Nephron progenitor cell (in vitro differentiated cells): Measurements from ENCODE around the gene CNTNAP5.

Experiments used
- DNase-seq: peaks from one replicate; pipeline ENCODE4 v3.0.0; 2021
- H3K27ac Mint-ChIP-seq: 2 replicates; pipeline ENCODE4 v1.8.0; 2021; ENCODE audit warnings: mild to moderate bottlenecking, moderate library complexity, mixed read lengths
- H3K27me3 Mint-ChIP-seq: 2 replicates; pipeline ENCODE4 v1.8.0; 2021; ENCODE audit warnings: mild to moderate bottlenecking, low read depth, mixed read lengths; ENCODE audit not compliant: poor library complexity
- H3K36me3 Mint-ChIP-seq: 2 replicates; pipeline ENCODE4 v1.8.0; 2021; ENCODE audit warnings: low read depth, mixed read lengths
- H3K4me1 Mint-ChIP-seq: 2 replicates; pipeline ENCODE4 v1.8.0; 2021; ENCODE audit warnings: mixed read lengths
- H3K4me3 Mint-ChIP-seq: 2 replicates; pipeline ENCODE4 v1.8.0; 2021; ENCODE audit warnings: mild to moderate bottlenecking, moderate library complexity, mixed read lengths
- H3K9me3 Mint-ChIP-seq: 2 replicates; pipeline ENCODE4 v1.8.0; 2021; ENCODE audit warnings: mild to moderate bottlenecking, moderate library complexity, mixed read lengths
- CTCF ChIP-seq: fragments of 200-600 bp; sonication (generic); IDR thresholded peaks from 2 replicates; pipeline ENCODE4 v1.5.0; 2021; ENCODE audit warnings: antibody characterized with exemption

The CNTNAP5 gene

GRCh38 chr2:124478761-124479160, 453.7 kb downstream of the CNTNAP5 start:
- H3K27ac Mint-ChIP-seq, result no peak overlapping the region
- DNase-seq, result no peak
- H3K27me3 Mint-ChIP-seq, result no peaks in the 10 kb centered on the region
- no peak overlapping the region for H3K4me3 Mint-ChIP-seq
- TF ChIP-seq CTCF, result no peak
- H3K4me1 Mint-ChIP-seq, result peaks cover 42% of the 10 kb centered on the region
- no peaks in the 10 kb centered on the region for H3K36me3 Mint-ChIP-seq
- H3K9me3 Mint-ChIP-seq, result no peaks in the 10 kb centered on the region

GRCh38 chr2:124480958-124481357, 455.9 kb downstream of the CNTNAP5 start:
- TF ChIP-seq CTCF, result no peak
- Mint-ChIP-seq H3K27me3 (peaks cover 6% of the 10 kb centered on the region), H3K9me3 (no peaks in the 10 kb centered on the region), H3K36me3 (no peaks in the 10 kb centered on the region), H3K27ac (no peak overlapping the region), H3K4me1 (peaks cover 45% of the 10 kb centered on the region), H3K4me3 (no peak overlapping the region)
- DNase-seq, result peak; percentile 32

- Mint-ChIP-seq H3K4me3 (peak overlapping the region; percentile 33), H3K36me3 (no peaks in the 10 kb centered on the region), H3K9me3 (no peaks in the 10 kb centered on the region), H3K4me1 (peaks cover 45% of the 10 kb centered on the region), H3K27ac (peak overlapping the region; percentile 23), H3K27me3 (peaks cover 6% of the 10 kb centered on the region)
- peak; percentile 25 for DNase-seq
- TF ChIP-seq CTCF, result no peak
Observed at GRCh38 chr2:124482044-124482443, 457.0 kb downstream of the CNTNAP5 start.

- Mint-ChIP-seq H3K27me3 (peaks cover 6% of the 10 kb centered on the region), H3K4me1 (peaks cover 45% of the 10 kb centered on the region), H3K36me3 (no peaks in the 10 kb centered on the region), H3K9me3 (no peaks in the 10 kb centered on the region), H3K4me3 (peak overlapping the region; percentile 33), H3K27ac (peak overlapping the region; percentile 23)
- DNase-seq, result peak; percentile 12
- no peak for TF ChIP-seq CTCF
Observed at GRCh38 chr2:124482551-124482950, 457.5 kb downstream of the CNTNAP5 start.

GRCh38 chr2:124485659-124486058, 460.6 kb downstream of the CNTNAP5 start:
- peaks cover 28% of the 10 kb centered on the region for H3K4me1 Mint-ChIP-seq
- peaks cover 9% of the 10 kb centered on the region for H3K27me3 Mint-ChIP-seq
- DNase-seq, result no peak
- no peak for TF ChIP-seq CTCF
- H3K9me3 Mint-ChIP-seq, result no peaks in the 10 kb centered on the region
- no peaks in the 10 kb centered on the region for H3K36me3 Mint-ChIP-seq
- no peak overlapping the region for H3K27ac Mint-ChIP-seq
- H3K4me3 Mint-ChIP-seq, result no peak overlapping the region

- Mint-ChIP-seq H3K9me3 (no peaks in the 10 kb centered on the region), H3K36me3 (no peaks in the 10 kb centered on the region), H3K4me3 (no peak overlapping the region), H3K27me3 (peaks cover 9% of the 10 kb centered on the region), H3K4me1 (no peaks in the 10 kb centered on the region), H3K27ac (no peak overlapping the region)
- no peak for DNase-seq
- no peak for TF ChIP-seq CTCF
Observed at GRCh38 chr2:124489686-124490085, 464.6 kb downstream of the CNTNAP5 start.
